Neural progenitor cell (in vitro differentiated cells): Measurements from ENCODE around the gene CASTOR2. TPM values are rescaled to one million over a fixed set of nuclear protein-coding genes. Genes with fewer than 3 reads are reported as not detected.
A peak's percentile ranks its signal among the peaks of the same experiment; 100 is the strongest.
"Not testable (repeated sequence)": the region's sequence is repeated elsewhere in the genome, so short reads cannot be mapped to it uniquely, and the experiment has no call there.

ENCODE experiments used
- DNase-seq: peaks from one replicate; pipeline ENCODE4 v3.0.0-alpha.2; 2016; ENCODE audit warnings: low spot score
- H2AFZ ChIP-seq: fragments of 200-600 bp; sonication (generic); replicated peaks from 2 replicates; pipeline ENCODE4 v1.6.1; 2016; ENCODE audit warnings: antibody characterized with exemption
- H3F3A ChIP-seq: fragments of 200-600 bp; sonication (generic); 2 replicates; pipeline ENCODE4 v1.6.1; 2016; ENCODE audit warnings: antibody characterized with exemption, low read depth
- H3K27ac ChIP-seq: fragments of 200-600 bp; sonication (generic); 2 replicates; pipeline ENCODE4 v1.5.1; 2016; ENCODE audit warnings: mild to moderate bottlenecking
- H3K27me3 ChIP-seq: fragments of 200-600 bp; sonication (generic); 2 replicates; pipeline ENCODE4 v1.6.1; 2016; ENCODE audit warnings: mild to moderate bottlenecking, moderate library complexity
- H3K36me3 ChIP-seq: fragments of 200-600 bp; sonication (generic); 2 replicates; pipeline ENCODE4 v1.5.1; 2016
- H3K4me1 ChIP-seq: fragments of 200-600 bp; sonication (generic); 2 replicates; pipeline ENCODE4 v1.6.1; 2016; ENCODE audit warnings: mixed run types
- H3K4me2 ChIP-seq: fragments of 200-600 bp; sonication (generic); 2 replicates; pipeline ENCODE4 v1.6.1; 2016
- H3K4me3 ChIP-seq: fragments of 200-600 bp; sonication (generic); 2 replicates; pipeline ENCODE4 v1.5.1; 2016
- H3K79me2 ChIP-seq: fragments of 200-600 bp; sonication (generic); 2 replicates; pipeline ENCODE4 v1.6.1; 2016; ENCODE audit warnings: low read depth
- H3K9ac ChIP-seq: fragments of 200-600 bp; sonication (generic); 2 replicates; pipeline ENCODE4 v1.6.1; 2016
- H3K9me3 ChIP-seq: fragments of 200-600 bp; sonication (generic); 2 replicates; pipeline ENCODE4 v1.5.1; 2016; ENCODE audit warnings: low read depth
- H4K20me1 ChIP-seq: fragments of 200-600 bp; sonication (generic); 2 replicates; pipeline ENCODE4 v1.6.1; 2016; ENCODE audit warnings: low read depth
- H3K27ac Mint-ChIP-seq: 3 replicates; pipeline ENCODE4 v1.8.0; 2021; ENCODE audit warnings: mixed read lengths
- H3K27me3 Mint-ChIP-seq: 2 replicates; pipeline ENCODE4 v1.8.0; 2022; ENCODE audit warnings: low read depth, mild to moderate bottlenecking, inconsistent platforms, moderate library complexity, mixed read lengths; ENCODE audit not compliant: insufficient read depth
- H3K36me3 Mint-ChIP-seq: 3 replicates; pipeline ENCODE4 v1.8.0; 2021; ENCODE audit warnings: mixed read lengths
- H3K4me1 Mint-ChIP-seq: 3 replicates; pipeline ENCODE4 v1.8.0; 2021; ENCODE audit warnings: mixed read lengths
- H3K4me3 Mint-ChIP-seq: 3 replicates; pipeline ENCODE4 v1.8.0; 2021; ENCODE audit warnings: mild to moderate bottlenecking, moderate library complexity, mixed read lengths
- H3K9me3 Mint-ChIP-seq: 3 replicates; pipeline ENCODE4 v1.8.0; 2020; ENCODE audit warnings: mixed read lengths
- total RNA-seq: library from RNA; depleted of rRNA; stranded (reverse); fragments of >200 nt; gene quantifications from 2 replicates; pipeline ENCODE4 v1.2.3, GENCODE V29; 2015; ENCODE audit warnings: low replicate concordance

The CASTOR2 gene
- total RNA-seq = 11.7 and 24.9 TPM in 2 replicates

DNA sequence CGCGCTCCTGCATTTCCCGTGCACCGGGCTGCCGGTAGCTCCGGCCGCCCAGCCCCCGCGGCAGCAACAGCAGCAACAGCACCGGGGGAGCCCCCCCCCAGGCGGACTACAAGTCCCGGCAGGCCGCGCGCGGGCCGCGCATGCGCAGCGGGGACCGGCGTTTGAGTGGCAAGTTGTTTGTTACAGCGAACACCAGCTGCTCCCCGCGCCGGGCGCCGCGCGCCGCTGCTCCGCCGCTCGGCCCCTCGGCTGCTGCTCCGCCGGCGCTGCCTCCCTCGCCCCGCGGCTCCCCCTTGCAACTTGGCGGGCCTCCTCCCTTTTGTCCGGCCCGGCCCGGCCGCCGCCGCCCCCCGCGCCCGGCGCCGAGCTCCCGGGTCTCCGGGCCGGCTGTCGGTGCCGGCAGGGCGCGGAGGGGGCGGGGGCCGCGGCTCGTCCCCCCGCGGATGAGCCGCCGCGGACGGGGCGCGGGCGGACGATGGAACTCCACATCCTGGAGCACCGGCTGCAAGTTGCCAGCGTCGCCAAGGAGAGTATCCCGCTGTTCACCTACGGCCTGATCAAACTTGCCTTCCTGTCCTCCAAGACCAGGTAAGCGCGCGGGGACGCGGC, at the start of gene CASTOR2:
TSS of gene CASTOR2 (plus strand) at position 195 of the 609 bp plus-strand sequence. CDS start at position 476, 281 bp downstream.
- H3K4me3 ChIP-seq = peak within 1 kb of the TSS; percentile 42
- not testable (repeated sequence) for H3F3A ChIP-seq, H3K27ac ChIP-seq, H2AFZ ChIP-seq, H3K27me3 ChIP-seq, H3K9ac ChIP-seq, H3K27ac Mint-ChIP-seq, DNase-seq, H3K79me2 ChIP-seq, H3K27me3 Mint-ChIP-seq, H3K4me1 Mint-ChIP-seq, H3K36me3 ChIP-seq, H3K4me1 ChIP-seq, H3K9me3 ChIP-seq, H3K9me3 Mint-ChIP-seq, H4K20me1 ChIP-seq, H3K36me3 Mint-ChIP-seq
- H3K4me2 ChIP-seq = peak within 1 kb of the TSS; percentile 68
- H3K4me3 Mint-ChIP-seq = peak within 1 kb of the TSS; percentile 69

DNA sequence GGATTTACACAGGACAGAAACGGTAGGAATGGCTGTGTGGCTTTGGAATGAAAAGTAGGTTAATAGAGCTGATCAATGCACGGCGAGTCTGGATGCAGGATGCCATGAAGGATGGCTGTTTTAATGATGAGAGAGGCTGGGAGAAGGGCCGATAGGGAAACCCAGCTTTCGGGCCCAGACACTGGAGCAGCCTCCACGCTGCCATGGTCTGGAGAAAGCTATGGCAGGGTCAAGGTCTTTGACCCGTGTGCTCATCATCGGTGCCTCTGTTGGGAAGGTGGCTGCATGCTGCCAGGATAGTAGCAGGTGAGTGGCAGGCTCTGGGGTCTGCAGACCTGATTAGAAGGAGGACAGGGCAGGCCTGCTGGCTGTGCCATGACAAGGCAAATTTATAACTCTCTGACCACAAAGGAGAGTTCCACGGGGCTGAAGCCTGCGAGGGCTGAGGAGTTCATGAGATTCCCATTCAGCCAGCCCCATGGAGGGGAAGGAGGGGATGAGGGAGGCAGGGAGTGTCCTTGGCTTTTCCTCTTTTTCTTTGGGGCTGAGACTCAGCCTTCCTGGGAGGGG, 42.1 kb upstream of the CASTOR2 start:
- H3K9me3 ChIP-seq, H3K4me2 ChIP-seq, H3K79me2 ChIP-seq, H3F3A ChIP-seq, H3K9me3 Mint-ChIP-seq, H2AFZ ChIP-seq, H3K27ac Mint-ChIP-seq, H3K4me3 Mint-ChIP-seq, H3K27ac ChIP-seq, H3K36me3 Mint-ChIP-seq, H3K4me1 ChIP-seq, H4K20me1 ChIP-seq, H3K9ac ChIP-seq, H3K4me3 ChIP-seq, H3K27me3 ChIP-seq, DNase-seq, H3K27me3 Mint-ChIP-seq, H3K36me3 ChIP-seq, H3K4me1 Mint-ChIP-seq: not testable (repeated sequence)

DNA sequence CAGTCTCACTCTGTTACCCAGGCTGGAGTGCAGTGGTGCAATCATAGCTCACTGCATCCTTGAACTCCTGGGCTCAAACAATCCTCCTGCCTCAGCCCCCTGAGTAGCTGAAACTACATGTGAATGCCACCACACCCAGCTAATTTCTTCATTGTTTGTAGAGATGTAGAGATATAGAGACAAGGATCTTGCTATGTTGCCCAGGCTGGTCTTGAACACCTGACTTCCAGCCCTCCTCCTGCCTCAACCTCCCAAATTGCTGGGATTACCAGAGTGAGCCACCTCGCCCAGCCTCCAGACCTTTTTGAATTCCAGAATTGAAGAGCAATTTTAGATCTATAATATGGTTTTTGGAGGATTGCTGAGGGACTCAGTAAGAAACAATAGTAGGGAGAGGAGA, 40.9 kb upstream of the CASTOR2 start:
- not testable (repeated sequence) for H3K4me1 ChIP-seq, DNase-seq, H3F3A ChIP-seq, H3K27me3 Mint-ChIP-seq, H3K27me3 ChIP-seq, H3K36me3 Mint-ChIP-seq, H4K20me1 ChIP-seq, H3K9me3 ChIP-seq, H3K4me2 ChIP-seq, H3K9ac ChIP-seq, H3K9me3 Mint-ChIP-seq, H3K27ac Mint-ChIP-seq, H3K79me2 ChIP-seq, H3K27ac ChIP-seq, H3K36me3 ChIP-seq, H3K4me3 Mint-ChIP-seq, H2AFZ ChIP-seq, H3K4me3 ChIP-seq, H3K4me1 Mint-ChIP-seq

- H3K4me1 ChIP-seq, H3K36me3 ChIP-seq, H2AFZ ChIP-seq, H3K36me3 Mint-ChIP-seq, H3K4me1 Mint-ChIP-seq, H3K27ac Mint-ChIP-seq, H3K4me2 ChIP-seq, H3K4me3 ChIP-seq, H3K27me3 Mint-ChIP-seq, H3K9me3 Mint-ChIP-seq, H3F3A ChIP-seq, H3K79me2 ChIP-seq, H3K27me3 ChIP-seq, H3K27ac ChIP-seq, H4K20me1 ChIP-seq, H3K4me3 Mint-ChIP-seq, H3K9me3 ChIP-seq, DNase-seq, H3K9ac ChIP-seq: not testable (repeated sequence)
Observed at GRCh38 chr7:74926968-74927367, 37.5 kb upstream of the CASTOR2 start.

- H3K4me2 ChIP-seq, H2AFZ ChIP-seq, H3K36me3 Mint-ChIP-seq, H3K27me3 ChIP-seq, H3K27ac ChIP-seq, H3K27ac Mint-ChIP-seq, H3K36me3 ChIP-seq, H3K4me3 Mint-ChIP-seq, H3K4me1 Mint-ChIP-seq, DNase-seq, H3K9ac ChIP-seq, H3F3A ChIP-seq, H3K27me3 Mint-ChIP-seq, H3K9me3 Mint-ChIP-seq, H3K4me1 ChIP-seq, H4K20me1 ChIP-seq, H3K79me2 ChIP-seq, H3K9me3 ChIP-seq, H3K4me3 ChIP-seq: not testable (repeated sequence)
Observed at GRCh38 chr7:74931563-74932328, 32.8 kb upstream of the CASTOR2 start.

DNA sequence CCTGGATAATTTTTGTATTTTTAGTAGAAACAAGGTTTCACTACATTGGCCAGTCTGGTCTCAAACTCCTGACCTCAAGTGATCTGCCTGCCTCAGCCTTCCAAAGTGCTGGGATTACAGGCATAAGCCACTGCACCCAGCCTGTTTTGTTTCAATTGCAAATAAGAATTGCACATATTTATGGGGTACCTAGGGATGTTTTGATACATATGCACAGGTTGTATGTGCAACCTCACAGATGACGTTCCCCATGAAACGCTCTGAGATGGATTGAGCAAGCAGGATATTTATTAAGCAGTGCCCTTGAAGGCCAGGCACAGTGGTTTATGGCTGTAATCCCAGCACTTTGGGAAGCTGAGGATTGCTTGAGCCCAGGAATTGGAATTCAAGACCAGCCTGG, 25.1 kb upstream of the CASTOR2 start:
- H3K36me3 Mint-ChIP-seq, H3K79me2 ChIP-seq, H3K36me3 ChIP-seq, H3K4me1 Mint-ChIP-seq, H3K4me3 Mint-ChIP-seq, H3K4me3 ChIP-seq, H3K9me3 Mint-ChIP-seq, H2AFZ ChIP-seq, H3K27me3 ChIP-seq, H3K9ac ChIP-seq, H3K27me3 Mint-ChIP-seq, DNase-seq, H3F3A ChIP-seq, H4K20me1 ChIP-seq, H3K27ac Mint-ChIP-seq, H3K27ac ChIP-seq, H3K9me3 ChIP-seq, H3K4me1 ChIP-seq, H3K4me2 ChIP-seq: not testable (repeated sequence)

- H3K9me3 ChIP-seq, H3K4me2 ChIP-seq, H3K27ac Mint-ChIP-seq, H3K79me2 ChIP-seq, H3K4me3 ChIP-seq, H3F3A ChIP-seq, H3K27me3 Mint-ChIP-seq, H3K36me3 ChIP-seq, H3K4me1 ChIP-seq, H3K9me3 Mint-ChIP-seq, H2AFZ ChIP-seq, H3K36me3 Mint-ChIP-seq, H4K20me1 ChIP-seq, H3K27me3 ChIP-seq, H3K4me3 Mint-ChIP-seq, DNase-seq, H3K27ac ChIP-seq, H3K9ac ChIP-seq, H3K4me1 Mint-ChIP-seq: not testable (repeated sequence)
Observed at GRCh38 chr7:74941302-74942069, 23.0 kb upstream of the CASTOR2 start.

- not testable (repeated sequence) for H3K4me3 ChIP-seq, H3K4me1 Mint-ChIP-seq, H3K36me3 Mint-ChIP-seq
Observed at GRCh38 chr7:74943923-74944322, 20.6 kb upstream of the CASTOR2 start.

More at GRCh38 chr7:74943923-74944322, 20.6 kb upstream of the CASTOR2 start:
- not testable (repeated sequence) for H3K36me3 ChIP-seq, H3K4me3 Mint-ChIP-seq, H3K4me1 ChIP-seq, H3K9me3 ChIP-seq, H3K9me3 Mint-ChIP-seq, H3F3A ChIP-seq, DNase-seq, H2AFZ ChIP-seq, H3K27ac Mint-ChIP-seq, H3K4me2 ChIP-seq, H3K27me3 ChIP-seq, H3K27ac ChIP-seq, H3K9ac ChIP-seq, H4K20me1 ChIP-seq, H3K79me2 ChIP-seq, H3K27me3 Mint-ChIP-seq
